Astrocyte of the spinal cord (primary cell): Measurements from ENCODE around the gene AP3B1.

Experiments used
- DNase-seq: peaks from one replicate; pipeline ENCODE4 v3.0.0; 2011; ENCODE audit warnings: low read depth, low spot score
- H3K4me3 ChIP-seq: 2 replicates; pipeline ENCODE4 v1.5.1; 2011; ENCODE audit warnings: low read depth, mild to moderate bottlenecking, low read length, moderate library complexity
- in situ Hi-C: cut with HindIII; loops from 2 replicates; pipeline ENCODE4 v1.10.0; 2017; ENCODE audit warnings: low sequenced_read_pairs
- TF ChIP-seq, protein P1 (sequence below): IDR thresholded peaks from 2 replicates; pipeline ENCODE4 v1.5.1; 2012; ENCODE audit warnings: low read depth, mild to moderate bottlenecking, low read length, inconsistent platforms

AP3B1 gene

DNA sequence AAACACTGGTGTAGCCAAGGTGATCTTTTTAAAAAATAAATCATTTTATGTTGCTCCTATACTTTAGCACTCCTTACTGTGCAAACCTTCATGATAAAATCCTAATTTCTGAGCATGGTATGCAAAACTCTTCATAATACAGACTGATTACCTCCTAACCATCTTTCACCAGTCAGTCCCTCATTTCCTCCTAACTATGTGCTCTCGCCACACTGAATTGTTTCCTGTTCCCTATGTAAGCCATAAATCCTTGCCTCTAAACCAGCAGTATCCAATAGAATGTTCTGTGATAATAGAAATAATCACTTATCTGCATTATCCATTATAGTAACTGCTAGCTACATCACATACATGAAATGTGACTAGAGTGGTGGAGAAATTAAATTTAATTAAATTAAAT, 10.7 kb downstream of the AP3B1 start:
- in situ Hi-C loops = no loop called here
- DNase-seq = no peak
- TF ChIP-seq, protein P1, sequence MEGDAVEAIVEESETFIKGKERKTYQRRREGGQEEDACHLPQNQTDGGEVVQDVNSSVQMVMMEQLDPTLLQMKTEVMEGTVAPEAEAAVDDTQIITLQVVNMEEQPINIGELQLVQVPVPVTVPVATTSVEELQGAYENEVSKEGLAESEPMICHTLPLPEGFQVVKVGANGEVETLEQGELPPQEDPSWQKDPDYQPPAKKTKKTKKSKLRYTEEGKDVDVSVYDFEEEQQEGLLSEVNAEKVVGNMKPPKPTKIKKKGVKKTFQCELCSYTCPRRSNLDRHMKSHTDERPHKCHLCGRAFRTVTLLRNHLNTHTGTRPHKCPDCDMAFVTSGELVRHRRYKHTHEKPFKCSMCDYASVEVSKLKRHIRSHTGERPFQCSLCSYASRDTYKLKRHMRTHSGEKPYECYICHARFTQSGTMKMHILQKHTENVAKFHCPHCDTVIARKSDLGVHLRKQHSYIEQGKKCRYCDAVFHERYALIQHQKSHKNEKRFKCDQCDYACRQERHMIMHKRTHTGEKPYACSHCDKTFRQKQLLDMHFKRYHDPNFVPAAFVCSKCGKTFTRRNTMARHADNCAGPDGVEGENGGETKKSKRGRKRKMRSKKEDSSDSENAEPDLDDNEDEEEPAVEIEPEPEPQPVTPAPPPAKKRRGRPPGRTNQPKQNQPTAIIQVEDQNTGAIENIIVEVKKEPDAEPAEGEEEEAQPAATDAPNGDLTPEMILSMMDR = no peak
- no peak overlapping the region for H3K4me3 ChIP-seq

DNA sequence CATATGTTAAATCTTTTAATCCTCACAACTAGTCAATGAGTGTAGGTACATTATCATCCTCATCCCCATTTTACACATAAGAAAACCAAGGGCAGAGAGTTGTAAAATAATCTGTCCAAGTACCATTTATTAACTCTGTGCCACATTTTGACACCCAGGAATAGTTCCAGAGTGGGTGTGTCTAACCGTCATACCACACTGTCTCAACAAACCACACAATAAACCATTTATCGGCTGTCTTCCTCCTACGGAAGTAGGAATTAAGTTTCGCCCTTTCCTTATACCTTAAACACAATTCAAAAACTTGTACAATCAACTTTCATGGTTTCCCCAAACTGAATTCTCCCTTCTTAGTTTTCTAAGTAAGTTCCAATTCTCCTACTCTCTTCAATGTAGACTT, 11.4 kb downstream of the AP3B1 start:
- TF ChIP-seq, protein P1 = no peak
- H3K4me3 ChIP-seq = no peak overlapping the region
- in situ Hi-C loops = no loop called here
- no peak for DNase-seq

DNA sequence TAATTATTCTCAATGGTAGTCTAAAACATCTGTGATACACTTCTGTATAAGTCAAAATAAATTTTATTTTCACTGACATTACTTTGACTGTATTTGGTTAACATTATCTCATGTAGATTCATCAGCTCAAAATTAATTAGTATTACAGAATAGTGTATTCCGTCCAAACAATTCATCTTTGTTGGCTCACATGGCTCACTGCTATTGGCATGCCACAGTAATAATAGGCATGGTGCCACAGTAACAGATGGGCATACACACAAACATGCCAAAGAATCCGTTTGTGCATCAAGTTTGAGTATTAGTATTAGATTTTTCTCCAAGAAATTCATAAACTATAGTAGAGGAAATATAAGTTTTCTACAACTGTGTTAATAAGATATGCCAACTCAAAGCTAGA, 14.2 kb downstream of the AP3B1 start:
- no peak for DNase-seq
- TF ChIP-seq, protein P1 = no peak
- H3K4me3 ChIP-seq = no peak overlapping the region
- in situ Hi-C loops = no loop called here

DNA sequence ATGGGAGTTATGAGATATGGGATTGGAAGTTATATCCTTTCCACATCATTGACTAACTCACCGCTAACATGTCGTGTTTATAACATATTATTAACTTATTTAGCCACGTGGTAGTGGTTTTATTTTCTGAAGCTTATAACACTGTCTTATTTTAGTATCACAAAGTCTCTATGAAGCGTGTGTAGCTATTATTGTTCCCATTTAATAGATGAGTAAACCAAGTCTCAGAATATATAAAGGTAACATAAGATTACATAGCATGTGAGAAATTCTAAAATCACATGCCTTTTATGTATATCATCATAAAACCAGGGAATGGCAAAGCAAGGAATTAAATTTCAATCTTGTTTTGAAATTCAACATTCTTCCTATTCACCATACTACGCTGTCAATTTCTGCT, 15.3 kb downstream of the AP3B1 start:
- no peak overlapping the region for H3K4me3 ChIP-seq
- DNase-seq = no peak
- TF ChIP-seq, protein P1 = no peak
- in situ Hi-C loops = no loop called here

DNA sequence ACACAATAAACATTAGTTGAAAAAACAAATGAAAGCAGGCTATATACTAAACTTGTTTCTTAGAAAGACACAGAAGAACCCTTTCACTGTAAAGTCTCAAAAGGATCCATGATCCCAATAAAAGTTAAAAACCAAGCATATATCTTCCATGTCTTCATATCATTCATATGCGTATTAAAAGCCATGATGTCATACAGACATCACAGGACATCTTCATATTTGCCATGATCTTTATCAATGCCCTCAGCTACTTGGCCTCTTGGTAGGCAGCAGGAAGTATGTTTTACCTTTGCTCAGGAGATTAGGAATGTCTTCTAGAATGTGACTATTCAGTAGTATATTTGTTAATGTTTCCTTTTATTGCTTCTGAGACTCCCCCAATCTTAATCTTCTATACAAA, 16.8 kb downstream of the AP3B1 start:
- in situ Hi-C loops = no loop called here
- TF ChIP-seq, protein P1 = no peak

DNA sequence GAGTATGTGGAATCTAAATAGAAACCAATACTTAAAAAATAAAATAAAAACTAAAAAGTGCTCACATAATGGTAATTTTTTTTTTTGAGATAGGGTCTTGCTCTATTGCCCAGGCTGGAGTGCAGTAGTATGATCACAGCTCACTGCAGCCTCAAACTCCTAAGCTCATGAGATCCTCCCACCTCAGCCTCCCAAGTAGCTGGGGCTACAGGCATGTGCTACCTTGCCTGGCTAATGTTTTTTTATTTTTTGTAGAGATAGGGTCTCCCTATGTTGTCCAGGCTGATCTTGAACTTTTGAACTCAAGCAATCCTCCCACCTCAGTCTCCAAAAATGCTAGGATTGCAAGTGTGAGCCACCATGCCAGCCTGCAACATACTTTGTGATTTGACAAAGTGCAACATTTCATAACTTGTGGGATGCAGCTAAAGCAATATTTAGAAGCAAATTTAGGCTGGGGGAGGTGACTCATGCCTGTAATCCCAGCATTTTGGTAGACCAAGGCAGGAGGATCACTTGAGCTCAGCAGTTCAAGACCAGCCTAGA, 18.4 kb downstream of the AP3B1 start:
- in situ Hi-C loops = no loop called here
- DNase-seq = no peak
- no peak overlapping the region for H3K4me3 ChIP-seq
- TF ChIP-seq, protein P1 = no peak

More for the DNA sequence above, 16.8 kb downstream of the AP3B1 start:
- DNase-seq = no peak
- H3K4me3 ChIP-seq = no peak overlapping the region
